MM.1S (cell line): ENCODE results near the gene TUFM.

ENCODE experiments used
- DNase-seq: peaks from one replicate; pipeline ENCODE4 v3.0.0-alpha.2; 2015
- H2AFZ ChIP-seq: fragments of 300-600 bp; sonication (generic); 2 replicates; pipeline ENCODE4 v1.6.0; 2016; ENCODE audit warnings: antibody characterized with exemption, low read length
- H3F3A ChIP-seq: fragments of 300-600 bp; sonication (generic); 2 replicates; pipeline ENCODE4 v1.6.1; 2016; ENCODE audit warnings: mild to moderate bottlenecking, antibody characterized with exemption, low read length, moderate library complexity, mixed read lengths; ENCODE audit not compliant: insufficient read depth
- H3K27ac ChIP-seq: fragments of 300-600 bp; sonication (generic); 2 replicates; pipeline ENCODE4 v1.5.1; 2016; ENCODE audit warnings: mild to moderate bottlenecking, low read length
- H3K27me3 ChIP-seq: fragments of 300-600 bp; sonication (generic); replicated peaks from 2 replicates; pipeline ENCODE4 v1.6.0; 2016; ENCODE audit warnings: low read length; ENCODE audit not compliant: insufficient read depth
- H3K36me3 ChIP-seq: fragments of 300-600 bp; sonication (generic); replicated peaks from 2 replicates; pipeline ENCODE4 v1.6.1; 2016; ENCODE audit warnings: mild to moderate bottlenecking, low read length, mixed read lengths; ENCODE audit not compliant: insufficient read depth
- H3K4me1 ChIP-seq: fragments of 300-600 bp; sonication (generic); 2 replicates; pipeline ENCODE4 v1.6.1; 2016; ENCODE audit warnings: low read length, mixed read lengths
- H3K4me2 ChIP-seq: fragments of 300-600 bp; sonication (generic); 2 replicates; pipeline ENCODE4 v1.6.0; 2016; ENCODE audit warnings: low read depth, low read length
- H3K4me3 ChIP-seq: fragments of 300-600 bp; sonication (generic); 2 replicates; pipeline ENCODE4 v1.5.1; 2016; ENCODE audit warnings: low read length, mixed read lengths
- H3K79me2 ChIP-seq: fragments of 300-600 bp; sonication (generic); 2 replicates; pipeline ENCODE4 v1.6.1; 2016; ENCODE audit warnings: mixed run types, low read length, mixed read lengths
- H3K9ac ChIP-seq: fragments of 300-600 bp; sonication (generic); 2 replicates; pipeline ENCODE4 v1.6.1; 2016; ENCODE audit warnings: low read length, mixed read lengths
- H3K9me2 ChIP-seq: fragments of 300-600 bp; sonication (generic); replicated peaks from 2 replicates; pipeline ENCODE4 v1.6.1; 2016; ENCODE audit warnings: mild to moderate bottlenecking, low read length, mixed read lengths; ENCODE audit not compliant: insufficient read depth
- H3K9me3 ChIP-seq: fragments of 300-600 bp; sonication (generic); replicated peaks from 2 replicates; pipeline ENCODE4 v1.6.1; 2016; ENCODE audit warnings: mild to moderate bottlenecking, low read length, mixed read lengths; ENCODE audit not compliant: insufficient read depth
- H4K20me1 ChIP-seq: fragments of 300-600 bp; sonication (generic); 2 replicates; pipeline ENCODE4 v1.6.1; 2016; ENCODE audit warnings: mild to moderate bottlenecking, low read length, moderate library complexity, mixed read lengths; ENCODE audit not compliant: insufficient read depth
- CTCF ChIP-seq: fragments of 300-600 bp; sonication (generic); IDR thresholded peaks from 2 replicates; pipeline ENCODE4 v1.5.1; 2016; ENCODE audit warnings: antibody characterized with exemption, low read length, mixed read lengths
- EZH2 ChIP-seq: fragments of 300-600 bp; sonication (generic); optimal IDR thresholded peaks from 2 replicates; pipeline ENCODE3; 2017; ENCODE audit warnings: low read depth, mild to moderate bottlenecking, antibody characterized with exemption, low read length, mixed read lengths
- EZH2phosphoT487 ChIP-seq: fragments of 300-600 bp; sonication (generic); IDR thresholded peaks from 2 replicates; pipeline ENCODE4 v1.6.1; 2018; ENCODE audit warnings: antibody characterized with exemption, low read length

Gene TUFM

GRCh38 chr16:28858421-28858820 lies 12.3 kb upstream of the TUFM start:
- no peak for DNase-seq
- H3K4me3 ChIP-seq = no peak overlapping the region
- H3K36me3 ChIP-seq = no peaks in the 10 kb centered on the region
- no peaks in the 10 kb centered on the region for H3K4me1 ChIP-seq
- H3K4me2 ChIP-seq = no peak overlapping the region
- TF ChIP-seq EZH2phosphoT487 (no peak), EZH2 (no peak), CTCF (no peak)
- H3K9ac ChIP-seq = no peak overlapping the region
- no peaks in the 10 kb centered on the region for H3K9me2 ChIP-seq
- H2AFZ ChIP-seq = no peak overlapping the region
- H3K9me3 ChIP-seq = no peaks in the 10 kb centered on the region
- no peaks in the 10 kb centered on the region for H4K20me1 ChIP-seq
- H3F3A ChIP-seq = peaks cover 5% of the 10 kb centered on the region; the same call in 1 of the 2 replicates
- no peaks in the 10 kb centered on the region for H3K27me3 ChIP-seq
- peaks cover 8% of the 10 kb centered on the region for H3K79me2 ChIP-seq
- H3K27ac ChIP-seq = no peak overlapping the region

- Histone ChIP-seq H3K9me2 (no peaks in the 10 kb centered on the region), H3K4me2 (peak overlapping the region; percentile 90), H2AFZ (peak overlapping the region; percentile 90), H4K20me1 (no peaks in the 10 kb centered on the region), H3K27ac (peak overlapping the region; percentile 36; the same call in 1 of the 2 replicates), H3K4me1 (peaks cover 12% of the 10 kb centered on the region), H3F3A (peaks cover 2% of the 10 kb centered on the region), H3K79me2 (peaks cover 39% of the 10 kb centered on the region), H3K4me3 (peak overlapping the region; percentile 83), H3K36me3 (no peaks in the 10 kb centered on the region; the same call in 1 of the 2 replicates), H3K27me3 (no peaks in the 10 kb centered on the region), H3K9ac (peak overlapping the region; percentile 82), H3K9me3 (no peaks in the 10 kb centered on the region)
- DNase-seq = peak; percentile 12
- TF ChIP-seq EZH2phosphoT487 (no peak), CTCF (no peak), EZH2 (no peak)
These were observed 755 bp upstream of the TUFM start for GRCh38 chr16:28846933-28847273.

GRCh38 chr16:28845761-28846079 lies 428 bp downstream of the TUFM start:
- DNase-seq = peak; percentile 25
- peaks cover 39% of the 10 kb centered on the region for H3K79me2 ChIP-seq
- H3K4me1 ChIP-seq = peaks cover 12% of the 10 kb centered on the region
- no peaks in the 10 kb centered on the region for H3K27me3 ChIP-seq
- H3K4me3 ChIP-seq = peak overlapping the region; percentile 97
- peak overlapping the region; percentile 24; the same call in 1 of the 2 replicates for H3K27ac ChIP-seq
- H3K9me3 ChIP-seq = no peaks in the 10 kb centered on the region
- peaks cover 2% of the 10 kb centered on the region for H3F3A ChIP-seq
- H4K20me1 ChIP-seq = no peaks in the 10 kb centered on the region
- H3K4me2 ChIP-seq = peak overlapping the region; percentile 81
- no peaks in the 10 kb centered on the region for H3K9me2 ChIP-seq
- TF ChIP-seq EZH2 = no peak
- TF ChIP-seq CTCF = no peak
- TF ChIP-seq EZH2phosphoT487 = no peak
- peak overlapping the region; percentile 71 for H2AFZ ChIP-seq
- H3K36me3 ChIP-seq = no peaks in the 10 kb centered on the region; the same call in 1 of the 2 replicates
- H3K9ac ChIP-seq = peak overlapping the region; percentile 82
